HG03520 (cell line): ENCODE results near the gene LHX6.

Experiments
- ATAC-seq: cut with Tn5 transposase; IDR thresholded peaks from one replicate; pipeline ENCODE4 v1.9.1; 2021; ENCODE audit warnings: mild to moderate bottlenecking, moderate library complexity; ENCODE audit not compliant: unreplicated experiment

The LHX6 gene

DNA sequence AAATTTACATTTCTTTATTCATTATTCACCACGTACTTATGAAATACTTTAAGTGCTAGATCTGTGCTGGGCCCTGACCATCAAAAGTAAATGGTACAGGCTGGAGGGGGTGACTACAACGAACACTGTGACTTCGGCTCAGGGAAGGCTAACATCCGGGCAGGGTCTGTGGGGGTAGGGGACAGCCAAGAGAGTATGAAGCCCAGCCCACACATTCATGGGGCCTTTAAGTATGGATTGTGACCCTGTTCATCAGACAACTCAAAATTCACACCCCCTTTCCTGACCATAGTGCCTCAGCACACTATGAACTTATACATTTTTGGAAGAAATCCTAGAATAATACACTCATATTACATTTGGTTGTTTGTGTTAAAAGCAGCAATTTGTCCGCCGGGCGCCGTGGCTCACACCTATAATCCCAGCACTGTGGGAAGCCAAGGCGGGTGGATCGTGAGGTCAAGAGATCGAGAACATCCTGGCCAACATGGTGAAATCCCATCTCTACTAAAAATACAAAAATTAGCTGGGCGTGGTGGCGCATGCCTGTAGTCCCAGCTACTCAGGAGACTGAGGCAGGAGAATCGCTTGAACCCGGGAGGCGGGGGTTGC lies 35.7 kb downstream of the LHX6 start:
- no peak for ATAC-seq

DNA sequence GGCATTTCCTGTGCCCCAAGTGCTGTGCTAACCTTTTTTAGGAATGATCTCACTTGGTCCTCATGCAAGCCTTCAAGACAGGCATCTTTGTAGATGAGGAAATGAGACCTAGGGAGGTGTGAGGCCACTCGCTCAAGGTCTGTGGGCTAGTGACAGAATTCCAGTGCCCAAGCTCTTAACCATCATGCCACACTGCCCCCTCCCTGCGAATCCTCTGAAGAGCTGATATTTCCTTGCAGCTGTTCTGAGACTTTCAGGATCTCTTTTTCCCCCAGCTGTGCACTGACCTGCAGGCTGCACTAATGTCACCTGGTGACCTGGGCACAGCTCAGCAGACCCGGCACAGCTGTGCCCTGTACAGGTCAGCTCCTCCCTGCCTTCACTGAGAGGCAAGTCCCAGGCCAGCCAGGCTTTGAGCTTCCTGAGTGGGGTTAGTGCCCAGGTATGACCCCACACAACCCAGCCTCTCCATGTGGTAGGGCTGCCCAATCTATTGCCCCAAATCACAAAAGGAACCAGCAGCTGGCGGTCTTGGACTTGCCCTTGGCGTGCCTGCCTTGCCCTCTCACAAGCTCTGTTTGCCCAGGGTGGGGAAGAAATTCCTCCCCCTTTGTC lies 36.4 kb downstream of the LHX6 start:
- ATAC-seq: no peak

DNA sequence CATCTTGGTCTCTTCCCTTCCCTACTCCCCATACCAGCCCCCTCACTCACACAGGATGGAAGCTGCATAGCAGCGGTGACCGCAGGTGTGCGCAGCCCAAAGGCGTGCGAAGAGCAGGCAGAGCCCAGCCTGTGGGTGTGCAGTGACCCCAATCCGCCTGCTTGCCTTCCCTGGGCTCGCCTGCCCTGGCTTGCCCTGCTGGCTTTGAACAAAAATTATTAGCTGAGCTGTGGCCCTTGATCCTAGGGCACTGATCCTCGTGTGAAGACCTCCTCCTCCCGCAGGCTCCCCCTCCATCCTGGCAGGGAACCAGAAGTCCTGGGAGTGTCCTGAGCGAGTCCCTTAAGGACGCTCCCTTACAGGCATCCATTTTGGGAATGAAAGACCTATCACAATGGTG lies 37.2 kb downstream of the LHX6 start:
- no peak for ATAC-seq

DNA sequence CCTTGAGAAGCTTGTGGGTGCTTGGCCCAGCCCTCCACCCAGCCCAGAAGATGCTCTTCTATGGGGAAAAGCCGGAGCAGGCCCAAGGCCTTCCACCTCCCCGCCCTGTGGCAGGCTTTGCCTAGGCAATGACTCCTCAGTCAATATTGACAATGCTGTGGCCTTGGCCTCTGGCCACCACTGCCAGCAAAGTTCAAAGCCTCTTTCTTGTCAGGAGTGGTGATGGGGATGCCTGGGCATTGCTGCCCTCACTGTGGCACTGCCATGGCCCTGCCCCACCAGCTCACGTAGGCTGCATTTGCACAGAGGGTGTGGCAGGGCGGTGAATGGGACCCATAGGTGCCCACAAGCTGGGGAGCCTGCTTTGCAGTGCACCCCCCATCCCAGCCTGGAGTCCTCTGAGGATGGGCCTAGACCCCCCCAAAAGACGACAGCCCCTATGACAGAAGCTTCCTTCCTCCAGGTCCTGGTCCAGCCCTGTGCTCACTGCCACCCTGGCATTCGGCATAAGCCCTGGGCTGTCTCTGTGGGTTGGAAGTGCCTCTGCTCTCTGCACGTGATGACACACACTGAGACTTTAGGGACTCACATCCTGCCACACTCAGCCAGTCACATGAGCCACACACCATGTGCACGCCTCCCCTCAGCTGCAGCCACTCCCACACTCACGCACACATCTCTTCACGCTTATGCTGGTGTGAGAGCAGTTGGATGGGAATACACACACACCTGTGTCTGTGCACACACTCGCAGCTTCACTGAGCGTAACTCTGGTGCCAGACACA lies 38.0 kb downstream of the LHX6 start:
- ATAC-seq: no peak

DNA sequence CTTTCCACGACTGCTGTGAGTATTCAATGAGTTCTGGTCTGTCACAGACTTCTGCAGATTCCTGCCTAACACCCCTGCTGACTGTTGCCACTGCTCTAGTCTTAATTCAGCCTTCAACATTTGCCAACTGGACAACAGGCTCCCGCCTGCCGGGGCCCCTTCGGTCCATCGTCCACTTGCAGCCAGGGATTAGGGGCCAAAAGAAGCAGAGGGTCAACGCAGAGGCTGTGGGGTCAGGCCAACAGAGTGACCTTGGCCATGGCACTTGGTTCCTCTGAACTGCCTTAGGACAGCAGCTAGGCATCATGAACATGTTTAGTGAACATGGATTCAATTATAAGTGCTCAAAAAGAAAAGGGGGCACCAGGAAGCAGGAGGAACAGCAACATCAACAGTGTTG lies 40.4 kb downstream of the LHX6 start:
- no peak for ATAC-seq

DNA sequence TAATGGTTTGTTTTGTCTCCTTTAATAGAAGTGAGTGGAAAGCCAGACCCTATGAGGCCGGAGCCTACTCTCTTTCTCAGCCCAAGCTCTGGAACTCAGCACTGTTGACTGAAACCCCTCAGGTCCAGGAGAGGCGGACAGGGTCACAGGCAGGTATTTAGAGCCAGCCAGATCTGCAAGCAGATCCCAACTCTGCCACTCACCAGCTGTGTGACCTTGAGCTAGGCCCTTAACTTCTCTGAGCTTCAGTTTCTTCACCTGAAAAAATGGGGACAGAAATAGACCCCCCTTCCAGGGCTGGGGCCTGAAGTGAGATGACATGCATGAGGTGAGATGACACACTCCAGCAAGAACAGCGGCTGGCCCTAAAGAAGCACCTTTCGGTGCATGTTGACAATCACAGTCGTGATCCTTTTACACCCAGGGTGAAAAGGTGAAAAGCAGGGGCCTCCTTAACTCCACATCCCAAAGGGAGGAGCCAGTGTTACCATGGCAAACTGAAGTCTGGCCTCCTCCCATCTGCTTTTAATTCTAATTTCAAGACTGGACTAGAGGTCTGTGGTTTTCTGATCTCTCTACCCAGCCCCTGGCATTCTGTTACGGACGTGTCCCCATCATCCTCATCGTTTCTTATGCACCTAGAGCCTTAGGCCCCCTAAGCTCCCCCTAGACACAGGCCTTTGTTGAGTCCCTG lies 41.8 kb downstream of the LHX6 start:
- ATAC-seq: no peak

DNA sequence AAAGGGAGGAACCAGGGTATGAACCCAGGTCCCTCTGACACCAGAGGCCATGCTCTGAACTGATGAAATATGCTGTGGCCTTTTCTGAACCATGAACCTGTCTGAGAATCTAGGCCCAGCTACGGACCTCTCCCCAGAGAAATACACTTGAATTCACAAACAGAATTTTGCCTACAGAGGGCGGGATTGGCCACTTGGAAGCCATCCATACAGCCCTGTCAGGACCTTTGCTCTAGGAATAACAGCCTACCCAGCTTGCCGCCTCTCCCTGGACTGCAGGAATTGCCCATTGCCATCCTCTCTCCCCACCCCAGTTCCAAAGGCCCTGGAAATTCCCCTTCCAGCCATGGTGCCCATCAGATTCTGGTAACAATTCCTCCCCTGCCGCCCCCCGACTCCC lies 42.5 kb downstream of the LHX6 start:
- no peak for ATAC-seq

DNA sequence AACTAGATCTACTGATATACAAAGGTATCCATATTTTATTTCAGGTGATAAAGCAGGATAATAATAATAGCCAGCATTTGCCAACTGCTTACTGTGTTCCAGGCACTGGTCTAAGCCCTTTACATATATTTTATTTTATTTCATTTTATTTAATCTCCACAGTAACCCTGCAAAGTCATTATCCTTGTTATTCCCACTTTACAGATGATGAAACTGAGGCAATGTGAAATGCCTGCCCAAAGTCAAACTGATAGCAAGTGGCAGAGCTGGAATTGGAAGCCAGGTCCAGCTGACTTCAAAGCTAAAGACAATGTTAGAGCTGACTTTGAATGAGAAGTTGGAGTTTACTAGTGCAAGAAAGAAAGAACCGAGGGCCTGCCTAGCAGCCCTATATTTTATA lies 44.2 kb downstream of the LHX6 start:
- ATAC-seq: no peak

DNA sequence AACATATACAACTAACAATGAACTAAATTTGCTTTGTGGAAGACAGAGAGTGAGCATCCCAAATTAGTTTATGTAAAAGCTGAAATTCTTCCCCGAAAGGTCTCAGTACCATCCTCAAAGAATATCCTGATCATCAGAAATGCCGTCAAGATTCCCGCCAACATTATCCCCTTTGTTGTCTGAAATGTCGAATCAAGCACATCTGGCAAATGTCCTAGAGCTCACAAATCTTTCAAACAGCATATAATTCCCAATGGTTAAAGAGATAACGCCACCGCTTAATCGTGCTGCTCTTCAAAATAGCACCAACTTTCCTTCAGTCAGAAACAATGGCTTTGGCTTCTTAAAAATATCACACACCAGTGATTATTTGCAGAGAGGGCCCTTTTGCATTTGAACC lies 45.3 kb downstream of the LHX6 start:
- ATAC-seq: no peak

DNA sequence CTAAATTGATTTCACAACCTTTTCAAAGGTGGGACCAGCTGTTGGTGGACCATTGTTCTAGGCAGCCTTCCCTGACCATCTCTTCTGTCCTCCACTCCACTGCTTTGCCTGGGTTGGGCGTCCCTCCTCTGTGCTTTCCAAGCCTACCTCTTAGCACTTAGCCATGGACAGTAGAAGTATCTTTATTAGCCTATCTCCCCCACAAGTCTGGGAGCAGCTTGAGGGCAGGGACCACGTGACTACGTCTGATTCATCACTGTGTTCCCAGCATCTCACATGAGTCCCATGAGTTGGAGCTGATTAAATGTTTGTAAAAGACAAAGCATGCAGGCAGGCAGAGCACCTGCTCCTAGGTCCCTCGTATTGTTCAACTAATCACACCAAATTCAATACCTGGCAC lies 48.1 kb downstream of the LHX6 start:
- no peak for ATAC-seq

DNA sequence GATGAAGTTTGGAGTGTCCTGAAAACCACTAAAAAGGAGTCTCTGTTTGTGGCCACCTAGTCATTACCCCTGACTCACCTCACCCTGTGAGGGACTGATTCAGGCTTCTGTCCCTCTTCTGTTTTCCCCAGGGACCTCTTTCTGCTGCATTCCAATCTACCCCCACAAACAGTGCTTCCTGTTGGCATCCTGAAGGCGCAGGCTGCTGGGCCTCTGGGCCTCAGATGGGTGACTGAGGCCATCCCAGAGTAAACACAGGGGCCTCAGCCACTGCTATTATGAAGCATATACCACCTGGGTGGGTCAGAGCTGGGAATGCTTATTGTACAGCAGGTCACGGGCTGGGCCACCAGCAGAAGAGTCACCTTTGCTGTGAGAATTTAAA lies 49.1 kb downstream of the LHX6 start:
- ATAC-seq: no peak

DNA sequence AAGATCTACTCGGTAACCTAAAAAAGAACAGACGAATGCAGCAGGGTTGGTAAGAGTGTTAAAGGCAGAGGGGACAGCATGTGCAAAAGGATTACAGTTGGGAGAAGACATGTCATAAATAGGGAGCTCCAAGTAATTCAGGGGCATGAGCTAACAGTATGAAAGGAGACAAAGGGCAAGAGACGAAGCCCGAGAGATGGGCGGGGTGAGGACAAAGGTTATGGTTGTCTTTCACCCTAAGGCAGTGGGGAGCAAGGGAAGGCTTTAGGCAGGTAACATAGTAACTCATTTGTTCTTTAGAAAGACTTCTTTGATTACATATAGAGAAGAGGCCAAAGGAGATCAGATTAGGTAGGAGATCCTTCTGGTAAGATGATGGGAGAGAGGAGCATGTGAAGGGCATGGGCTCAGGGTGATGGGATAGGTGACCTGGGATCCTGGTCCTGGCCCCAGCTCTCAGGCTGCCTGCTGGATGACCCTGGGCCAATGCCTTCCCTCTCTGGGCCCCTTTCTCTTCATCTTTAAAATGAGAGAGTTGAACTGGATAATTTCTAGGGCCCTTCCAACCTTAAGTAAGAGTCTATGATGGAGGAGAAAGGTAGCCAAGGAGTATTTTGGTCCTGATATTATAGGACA lies 49.6 kb downstream of the LHX6 start:
- ATAC-seq: no peak

DNA sequence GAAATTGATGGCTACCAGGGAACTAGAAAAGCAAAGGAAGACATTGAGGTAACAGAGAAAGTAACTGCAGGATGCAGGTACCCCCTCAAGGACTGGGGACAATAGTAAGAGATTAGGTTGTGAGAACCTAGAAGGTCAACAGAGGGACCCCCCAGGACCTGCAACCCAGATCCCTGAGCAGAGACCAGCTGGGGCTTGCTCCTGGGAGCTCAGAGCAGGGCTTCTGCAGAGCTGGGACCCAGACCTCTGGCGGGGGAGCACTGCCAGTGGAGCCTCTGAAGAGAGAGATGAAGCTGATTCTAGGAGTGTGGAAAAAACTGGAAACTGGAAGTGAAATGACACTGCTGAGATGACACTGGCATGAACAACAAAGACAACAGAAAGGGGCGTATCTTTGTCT lies 51.8 kb downstream of the LHX6 start:
- no peak for ATAC-seq

DNA sequence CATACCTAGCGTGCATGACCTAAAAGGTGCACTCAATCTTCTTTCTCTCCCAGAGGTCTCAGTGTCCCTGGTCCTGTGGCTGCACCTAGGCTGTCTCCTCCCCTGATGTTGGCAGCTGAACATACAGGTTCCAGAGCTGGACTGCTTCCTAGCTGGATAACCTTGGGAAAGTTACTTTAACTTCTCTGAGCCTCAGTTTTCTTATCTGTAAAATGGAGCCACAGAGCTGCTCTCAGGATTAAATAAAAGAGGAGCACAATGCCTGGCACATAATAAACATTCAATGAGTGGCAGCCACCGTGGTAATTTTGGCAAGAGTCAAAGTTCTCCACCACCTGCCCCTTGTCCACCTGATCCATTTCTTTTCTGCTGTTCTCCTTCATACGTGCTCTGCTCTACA lies 55.1 kb downstream of the LHX6 start:
- no peak for ATAC-seq

DNA sequence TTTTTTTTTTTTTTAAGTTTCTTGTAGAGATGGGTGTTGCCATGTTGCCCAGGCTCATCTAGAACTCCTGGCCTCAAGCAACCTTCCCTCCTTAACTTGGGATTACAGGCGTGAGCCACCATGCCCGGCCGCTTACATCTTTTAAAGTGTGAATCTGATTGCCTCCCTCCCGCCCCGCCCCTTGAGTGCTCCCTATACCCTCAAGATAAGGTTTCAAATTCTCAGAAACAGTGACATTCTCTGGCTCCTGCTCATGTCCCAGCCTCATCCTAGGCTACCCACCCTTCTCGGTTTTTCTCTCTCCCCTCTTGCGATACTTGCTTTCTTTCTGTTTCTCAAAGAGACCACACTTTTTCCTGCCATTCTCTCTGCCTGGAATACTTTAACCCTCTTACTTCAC lies 56.6 kb downstream of the LHX6 start:
- no peak for ATAC-seq

DNA sequence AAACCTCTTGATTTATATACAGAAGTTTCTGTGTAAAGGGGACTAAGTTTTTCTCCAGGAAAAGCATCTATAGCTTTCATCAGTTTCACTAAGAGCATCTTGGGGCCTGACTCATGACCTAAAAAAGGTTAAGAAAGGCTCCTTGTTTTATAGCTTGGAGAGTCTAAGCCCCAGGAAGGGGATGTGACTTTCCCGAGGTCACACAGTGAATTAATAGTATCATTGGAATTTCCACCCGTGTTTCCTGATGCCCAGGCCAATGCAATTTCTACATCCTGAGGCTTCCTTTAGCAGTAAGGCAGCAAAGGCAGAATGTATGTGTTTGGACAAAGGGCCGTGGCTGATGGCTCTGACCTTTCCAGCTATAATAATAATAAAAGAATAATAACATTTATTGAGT lies 60.4 kb downstream of the LHX6 start:
- no peak for ATAC-seq

DNA sequence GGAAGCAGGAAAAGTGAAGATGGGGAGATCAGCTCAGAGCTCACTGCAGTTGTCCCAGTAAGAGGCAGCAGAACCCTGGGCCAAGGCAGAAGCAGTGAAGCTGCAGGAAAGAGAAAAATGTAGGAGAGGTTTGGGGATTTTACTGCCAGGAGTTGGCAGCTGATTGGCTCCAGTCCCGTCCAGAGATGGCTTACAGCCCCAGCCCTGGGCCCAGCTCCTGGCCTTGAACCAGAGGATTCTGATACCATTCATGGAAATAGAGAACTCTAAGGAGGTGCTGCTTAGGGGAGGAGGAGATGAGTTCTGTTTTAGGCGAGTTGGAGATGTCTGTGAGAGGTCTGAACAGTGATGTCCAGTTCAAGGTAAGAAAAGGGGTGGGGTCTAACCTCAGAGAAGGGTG lies 64.5 kb downstream of the LHX6 start:
- no peak for ATAC-seq

DNA sequence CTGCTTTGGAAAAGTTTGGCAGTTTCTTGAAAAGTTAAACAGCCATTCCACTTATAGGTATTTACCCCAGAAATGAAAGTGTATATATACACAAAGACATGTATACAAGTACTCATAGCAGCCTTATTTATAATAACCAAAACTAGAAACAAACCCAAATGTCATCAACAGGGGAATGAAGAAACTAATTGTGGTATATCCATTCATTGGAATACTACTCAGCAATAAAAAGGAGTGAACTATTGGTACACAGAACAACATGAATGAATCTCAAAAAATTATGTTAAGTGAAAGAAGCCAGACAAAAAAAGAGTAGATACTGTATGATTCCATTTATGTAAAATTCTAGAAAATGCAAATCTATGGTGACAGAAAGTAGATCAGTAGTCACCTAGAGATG lies 66.3 kb downstream of the LHX6 start:
- no peak for ATAC-seq

DNA sequence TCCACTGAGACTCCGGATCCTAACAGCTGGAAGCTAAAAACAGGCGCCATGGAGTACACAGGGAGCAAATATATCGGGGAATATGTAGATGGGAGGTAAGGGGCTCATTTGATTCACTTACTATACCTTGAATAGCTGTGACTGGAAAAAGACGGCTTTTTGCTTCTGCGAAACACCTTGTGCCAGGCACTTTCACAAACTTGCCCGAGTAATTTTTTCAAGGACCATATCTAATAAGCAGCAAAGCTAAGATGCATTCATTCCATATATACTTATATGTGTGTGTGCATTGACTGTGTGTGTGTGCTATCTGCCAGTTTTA lies 68.9 kb downstream of the LHX6 start:
- ATAC-seq: no peak

DNA sequence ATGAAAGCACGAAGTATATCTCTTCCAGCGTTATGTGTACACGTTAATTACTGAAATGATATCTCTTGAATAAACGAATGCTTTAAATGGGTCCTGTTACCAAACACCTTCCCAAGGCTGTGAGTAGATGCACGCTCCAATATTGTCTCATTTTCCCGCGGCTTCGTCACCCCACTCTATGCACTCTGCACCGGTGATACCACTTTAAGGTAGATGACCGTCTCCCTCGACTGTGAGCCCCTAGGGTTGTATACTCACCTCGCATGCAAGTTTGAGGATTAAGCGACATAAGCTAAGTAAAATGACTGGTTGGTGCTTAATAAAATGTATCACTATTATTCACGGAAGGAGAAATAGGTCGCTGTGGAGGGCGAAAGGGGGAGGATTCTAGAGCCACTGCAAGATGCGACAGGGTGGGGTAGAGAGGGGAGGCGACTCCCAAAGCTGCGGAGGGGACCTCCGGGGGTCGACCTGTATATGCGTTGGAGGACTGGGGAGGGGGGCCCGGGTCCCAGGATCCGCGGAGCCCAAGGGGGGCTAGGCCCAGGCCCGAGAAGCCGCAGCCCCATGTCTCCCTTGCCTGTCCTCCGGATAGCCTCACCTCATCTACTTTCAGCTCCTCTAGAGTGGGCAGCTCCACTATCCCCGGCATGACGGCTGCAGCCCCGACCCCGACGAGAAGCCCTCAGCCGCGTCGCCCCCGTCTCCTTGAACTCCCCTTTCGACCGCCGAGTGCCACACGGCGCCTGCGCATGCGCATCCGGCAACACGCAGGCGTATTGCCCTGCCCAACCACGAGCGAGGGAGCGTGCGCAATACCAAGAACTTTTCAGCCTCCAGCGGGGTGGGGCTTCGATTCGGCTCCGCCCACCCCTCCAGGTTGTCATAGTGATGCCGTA lies 69.5 kb downstream of the LHX6 start, which contains the start of the genes MORN5 and NDUFA8:
Gene MORN5, plus strand, starts transcription at position 883 of the 899 bp plus-strand sequence. CDS start 65 bp downstream, outside the sequence.
Gene NDUFA8, minus strand, starts transcription at position 754 of the 899 bp plus-strand sequence. Its CDS starts 102 bp downstream, at position 652.
- ATAC-seq: peak; percentile 93
